ENCODE results near the gene LLGL2.

LLGL2 gene

GRCh38 chr17:75616521-75617122 is 91.1 kb downstream of the LLGL2 start:
- DNase-seq = no peak

- no peak for DNase-seq
Measured at GRCh38 chr17:75617218-75617617, 91.7 kb downstream of the LLGL2 start.

GRCh38 chr17:75617675-75618074 is 92.2 kb downstream of the LLGL2 start:
- no peak for DNase-seq

GRCh38 chr17:75619506-75620431 is 94.3 kb downstream of the LLGL2 start:
- DNase-seq = no peak

GRCh38 chr17:75621489-75621888 is 96.0 kb downstream of the LLGL2 start:
- no peak for DNase-seq

GRCh38 chr17:75622076-75622475 is 96.6 kb downstream of the LLGL2 start:
- DNase-seq = no peak

- no peak for DNase-seq
Measured at GRCh38 chr17:75622771-75623273, 97.3 kb downstream of the LLGL2 start.

GRCh38 chr17:75623386-75623785 is 97.9 kb downstream of the LLGL2 start:
- no peak for DNase-seq

- DNase-seq = no peak
Measured at GRCh38 chr17:75624021-75624420, 98.5 kb downstream of the LLGL2 start.
